ENCODE data around the gene NELFB. TPM values are rescaled to one million over a fixed set of nuclear protein-coding genes. Genes with fewer than 3 reads are reported as not detected.

Gene NELFB
- total RNA-seq, 2 donors from 2014 or later: 33.2 to 37.8 TPM

- Mint-ChIP-seq H3K4me3 (peak overlapping the region; percentile 21), H3K36me3 (ENCODE audit: low read depth) (no peaks in the 10 kb centered on the region), H3K4me1 (peaks cover 13% of the 10 kb centered on the region), H3K27ac (no peak overlapping the region), H3K27me3 (no peaks in the 10 kb centered on the region)
- H3K9me3 ChIP-seq (ENCODE audit: control insufficient read depth, low read length, poor library complexity, severe bottlenecking): no peaks in the 10 kb centered on the region
- DNase-seq (no peak), ATAC-seq (no peak)
Measured at GRCh38 chr9:137243626-137244485, 11.3 kb upstream of the NELFB start.

GRCh38 chr9:137244486-137245449 lies 10.4 kb upstream of the NELFB start:
- H3K4me1 Mint-ChIP-seq: peaks cover 11% of the 10 kb centered on the region
- no peaks in the 10 kb centered on the region for H3K27me3 Mint-ChIP-seq
- H3K36me3 Mint-ChIP-seq (ENCODE audit: low read depth): no peaks in the 10 kb centered on the region
- H3K4me3 Mint-ChIP-seq: peak overlapping the region; percentile 21
- H3K27ac Mint-ChIP-seq: no peak overlapping the region
- H3K9me3 ChIP-seq (ENCODE audit: control insufficient read depth, low read length, poor library complexity, severe bottlenecking): no peaks in the 10 kb centered on the region
- ATAC-seq (no peak), DNase-seq (no peak)

- Mint-ChIP-seq H3K27ac (no peak overlapping the region), H3K4me1 (peaks cover 11% of the 10 kb centered on the region), H3K36me3 (ENCODE audit: low read depth) (no peaks in the 10 kb centered on the region), H3K27me3 (no peaks in the 10 kb centered on the region), H3K4me3 (no peak overlapping the region)
- H3K9me3 ChIP-seq (ENCODE audit: control insufficient read depth, low read length, poor library complexity, severe bottlenecking): no peaks in the 10 kb centered on the region
- no peak for ATAC-seq
- no peak for DNase-seq
Measured at GRCh38 chr9:137245450-137246421, 9.4 kb upstream of the NELFB start.

- ATAC-seq: no peak
- Mint-ChIP-seq H3K4me3 (no peak overlapping the region), H3K36me3 (ENCODE audit: low read depth) (no peaks in the 10 kb centered on the region), H3K27me3 (no peaks in the 10 kb centered on the region), H3K27ac (no peak overlapping the region), H3K4me1 (peaks cover 5% of the 10 kb centered on the region)
- no peak for DNase-seq
- no peaks in the 10 kb centered on the region for H3K9me3 ChIP-seq (ENCODE audit: control insufficient read depth, low read length, poor library complexity, severe bottlenecking)
Measured at GRCh38 chr9:137247135-137247915, 7.8 kb upstream of the NELFB start.

- no peak overlapping the region for H3K4me3 Mint-ChIP-seq
- ATAC-seq: no peak
- H3K27me3 Mint-ChIP-seq: no peaks in the 10 kb centered on the region
- peaks cover 4% of the 10 kb centered on the region for H3K4me1 Mint-ChIP-seq
- H3K36me3 Mint-ChIP-seq (ENCODE audit: low read depth): no peaks in the 10 kb centered on the region
- no peak for DNase-seq
- no peaks in the 10 kb centered on the region for H3K9me3 ChIP-seq (ENCODE audit: control insufficient read depth, low read length, poor library complexity, severe bottlenecking)
- peak overlapping the region; percentile 45 for H3K27ac Mint-ChIP-seq
Measured at GRCh38 chr9:137247916-137248175, 7.3 kb upstream of the NELFB start.

GRCh38 chr9:137250329-137251193 lies 4.6 kb upstream of the NELFB start:
- no peaks in the 10 kb centered on the region for H3K9me3 ChIP-seq (ENCODE audit: control insufficient read depth, low read length, poor library complexity, severe bottlenecking)
- ATAC-seq (no peak), DNase-seq (no peak)
- Mint-ChIP-seq H3K27me3 (no peaks in the 10 kb centered on the region), H3K27ac (no peak overlapping the region), H3K36me3 (ENCODE audit: low read depth) (no peaks in the 10 kb centered on the region), H3K4me1 (peaks cover 5% of the 10 kb centered on the region), H3K4me3 (no peak overlapping the region)

- H3K4me3 Mint-ChIP-seq: no peak within 1 kb of the TSS
- ATAC-seq: no peak
- H3K27me3 Mint-ChIP-seq: no peaks in the 10 kb centered on the region
- no peak within 1 kb of the TSS for H3K27ac Mint-ChIP-seq
- no peaks in the 10 kb centered on the region for H3K36me3 Mint-ChIP-seq (ENCODE audit: low read depth)
- H3K4me1 Mint-ChIP-seq: peaks cover 5% of the 10 kb centered on the region
- H3K9me3 ChIP-seq (ENCODE audit: control insufficient read depth, low read length, poor library complexity, severe bottlenecking): no peaks in the 10 kb centered on the region
- no peak for DNase-seq
Measured at GRCh38 chr9:137251194-137251461, 4.0 kb upstream of the NELFB start, which contains the start of gene STPG3. TSS of gene STPG3 (plus strand) at chr9:137251286. CDS start at chr9:137251287, 1 bp downstream.

GRCh38 chr9:137251490-137252268 lies 3.4 kb upstream of the NELFB start:
- Mint-ChIP-seq H3K36me3 (ENCODE audit: low read depth) (no peaks in the 10 kb centered on the region), H3K4me1 (peaks cover 10% of the 10 kb centered on the region), H3K27me3 (no peaks in the 10 kb centered on the region), H3K4me3 (no peak overlapping the region), H3K27ac (no peak overlapping the region)
- DNase-seq: no peak
- no peaks in the 10 kb centered on the region for H3K9me3 ChIP-seq (ENCODE audit: control insufficient read depth, low read length, poor library complexity, severe bottlenecking)
- ATAC-seq: no peak

- Mint-ChIP-seq H3K36me3 (ENCODE audit: low read depth) (no peaks in the 10 kb centered on the region), H3K4me1 (peaks cover 10% of the 10 kb centered on the region), H3K27me3 (no peaks in the 10 kb centered on the region), H3K4me3 (peak overlapping the region; percentile 12), H3K27ac (no peak overlapping the region)
- DNase-seq (no peak), ATAC-seq (no peak)
- H3K9me3 ChIP-seq (ENCODE audit: control insufficient read depth, low read length, poor library complexity, severe bottlenecking): no peaks in the 10 kb centered on the region
Measured at GRCh38 chr9:137252555-137253506, 2.3 kb upstream of the NELFB start.

- no peaks in the 10 kb centered on the region for H3K27me3 Mint-ChIP-seq
- DNase-seq: no peak
- H3K4me3 Mint-ChIP-seq: peak overlapping the region; percentile 88
- H3K36me3 Mint-ChIP-seq (ENCODE audit: low read depth): no peaks in the 10 kb centered on the region
- peaks cover 10% of the 10 kb centered on the region for H3K4me1 Mint-ChIP-seq
- no peaks in the 10 kb centered on the region for H3K9me3 ChIP-seq (ENCODE audit: control insufficient read depth, low read length, poor library complexity, severe bottlenecking)
- H3K27ac Mint-ChIP-seq: no peak overlapping the region
- no peak for ATAC-seq
Measured at GRCh38 chr9:137253717-137254623, 1.2 kb upstream of the NELFB start.
